Peyer's patch (tissue), 4 donors: ENCODE measurements around the gene NOL8. TPM values are rescaled to one million over a fixed set of nuclear protein-coding genes. Genes with fewer than 3 reads are reported as not detected.

Source experiments
- DNase-seq, 3 donors: peaks; one replicate each; pipeline ENCODE4 v3.0.0-alpha.2; 2017 to 2019
- H3K27ac ChIP-seq, 4 donors: fragments of 200-600 bp; sonication (generic); one replicate each; pipeline ENCODE4 v1.5.1; 2016 to 2019
- H3K27me3 ChIP-seq, 2 donors: fragments of 200-600 bp; sonication (generic); one replicate each; pipeline ENCODE4 v1.5.1; 2019
- H3K36me3 ChIP-seq, 3 donors: fragments of 200-600 bp; sonication (generic); one replicate each; pipeline ENCODE4 v1.5.1; 2016 to 2019
- H3K4me1 ChIP-seq, 4 donors: fragments of 200-600 bp; sonication (generic); one replicate each; pipeline ENCODE4 v1.5.1; 2016 to 2019
- H3K4me3 ChIP-seq, 4 donors: fragments of 200-600 bp; sonication (generic); 1 replicate in 3 of 4; 2 replicates in 1 of 4; pipeline ENCODE4 v1.5.1; 2016 to 2019; ENCODE audit warnings: mild to moderate bottlenecking in 1 of 4
- H3K9me3 ChIP-seq, 4 donors: fragments of 200-600 bp; sonication (generic); one replicate each; pipeline ENCODE4 v1.5.1; 2016 to 2019; ENCODE audit warnings: mild to moderate bottlenecking in 1 of 4
- CTCF ChIP-seq, 6 experiments: fragments of 450-650 bp in 4 of 6; fragments of 200-600 bp in 2 of 6; sonication (generic) in 1 of 6; IDR thresholded peaks; one replicate each; pipeline ENCODE4 v1.5.1; 2017 to 2019; ENCODE audit warnings: antibody characterized with exemption in 6 of 6, mild to moderate bottlenecking in 3 of 6, moderate library complexity in 1 of 6
- POLR2A ChIP-seq, 2 donors: fragments of 450-650 bp; IDR thresholded peaks; one replicate each; pipeline ENCODE4 v1.5.1; 2017; ENCODE audit warnings: antibody characterized with exemption in 2 of 2, mild to moderate bottlenecking in 2 of 2, moderate library complexity in 2 of 2
- total RNA-seq, 4 donors: library from RNA; depleted of rRNA; stranded (reverse); fragments of >200 nt; gene quantifications; one replicate each; pipeline ENCODE4 v1.1.0, GENCODE V29; 2016

The NOL8 gene
- total RNA-seq, 4 donors from 2014 or later = 25.8 to 94.1 (median 31.3) TPM

- no peaks in the 10 kb centered on the region for H3K9me3 ChIP-seq
- H3K27me3 ChIP-seq = no peaks in the 10 kb centered on the region
- peaks cover 0 to 17% (median 7%) of the 10 kb centered on the region in 4 donors for H3K4me1 ChIP-seq
- peak overlapping the region; percentile 63 to 75 (median 68) for H3K4me3 ChIP-seq
- TF ChIP-seq CTCF (IDR thresholded peaks at IDR 0.05) (no peak), POLR2A (IDR thresholded peaks at IDR 0.05) (no peak)
- H3K27ac ChIP-seq = no peak overlapping the region
- no peak for DNase-seq
- peaks cover 0 to 13% (median 0%) of the 10 kb centered on the region in 3 donors for H3K36me3 ChIP-seq
Measured at GRCh38 chr9:92292338-92293074, 32.6 kb downstream of the NOL8 start.

- no peaks in the 10 kb centered on the region for H3K27me3 ChIP-seq
- H3K9me3 ChIP-seq = no peaks in the 10 kb centered on the region
- peaks cover 0 to 7% (median 0%) of the 10 kb centered on the region in 3 donors for H3K36me3 ChIP-seq
- H3K4me3 ChIP-seq = no peak overlapping the region
- no peak for DNase-seq
- peaks cover 0 to 17% (median 7%) of the 10 kb centered on the region in 4 donors for H3K4me1 ChIP-seq
- H3K27ac ChIP-seq = no peak overlapping the region
- no peak for TF ChIP-seq POLR2A (IDR thresholded peaks at IDR 0.05)
- TF ChIP-seq CTCF (IDR thresholded peaks at IDR 0.05) = no peak
Measured at GRCh38 chr9:92291577-92291976, 33.6 kb downstream of the NOL8 start.

GRCh38 chr9:92290785-92291429, 34.2 kb downstream of the NOL8 start:
- Histone ChIP-seq H3K27ac (no peak overlapping the region), H3K27me3 (no peaks in the 10 kb centered on the region), H3K36me3 (peaks cover 0 to 12% (median 0%) of the 10 kb centered on the region in 3 donors), H3K4me3 (no peak overlapping the region), H3K9me3 (no peaks in the 10 kb centered on the region), H3K4me1 (peaks cover 0 to 17% (median 7%) of the 10 kb centered on the region in 4 donors)
- TF ChIP-seq POLR2A (IDR thresholded peaks at IDR 0.05) (no peak), CTCF (IDR thresholded peaks at IDR 0.05) (no peak)
- DNase-seq = no peak

GRCh38 chr9:92289708-92290390, 35.3 kb downstream of the NOL8 start:
- H3K9me3 ChIP-seq = no peaks in the 10 kb centered on the region
- no peak for DNase-seq
- no peaks in the 10 kb centered on the region for H3K27me3 ChIP-seq
- no peak overlapping the region for H3K4me3 ChIP-seq
- TF ChIP-seq CTCF (IDR thresholded peaks at IDR 0.05) (no peak), POLR2A (IDR thresholded peaks at IDR 0.05) (no peak)
- H3K27ac ChIP-seq = no peak overlapping the region
- H3K4me1 ChIP-seq = peaks cover 0 to 17% (median 7%) of the 10 kb centered on the region in 4 donors
- peaks cover 0 to 22% (median 0%) of the 10 kb centered on the region in 3 donors for H3K36me3 ChIP-seq

GRCh38 chr9:92279302-92279701, 45.8 kb downstream of the NOL8 start:
- H3K9me3 ChIP-seq = no peaks in the 10 kb centered on the region
- TF ChIP-seq CTCF (IDR thresholded peaks at IDR 0.05) (no peak), POLR2A (IDR thresholded peaks at IDR 0.05) (no peak)
- no peak overlapping the region for H3K4me3 ChIP-seq
- DNase-seq = no peak
- H3K27me3 ChIP-seq = no peaks in the 10 kb centered on the region
- H3K4me1 ChIP-seq = no peaks in the 10 kb centered on the region
- peaks cover 0 to 93% (median 0%) of the 10 kb centered on the region in 3 donors for H3K36me3 ChIP-seq
- H3K27ac ChIP-seq = no peak overlapping the region
